Transverse colon (tissue), 4 donors: ENCODE results near the gene ACD. TPM values are rescaled to one million over a fixed set of nuclear protein-coding genes. Genes with fewer than 3 reads are reported as not detected.

Source experiments
- DNase-seq: peaks from one replicate; pipeline ENCODE4 v3.0.0-alpha.2; 2019
- H3K27ac ChIP-seq, 4 donors: fragments of 200-600 bp; sonication (generic); 2 replicates each; pipeline ENCODE4 v1.5.1; 2016 to 2018; ENCODE audit warnings: inconsistent platforms in 4 of 4
- H3K27me3 ChIP-seq: fragments of 200-600 bp; sonication (generic); 2 replicates; pipeline ENCODE4 v1.5.1; 2017; ENCODE audit warnings: inconsistent platforms
- H3K36me3 ChIP-seq, 4 donors: fragments of 200-600 bp; sonication (generic); 2 replicates each; pipeline ENCODE4 v1.5.1; 2017 to 2019; ENCODE audit warnings: inconsistent platforms in 4 of 4
- H3K4me1 ChIP-seq, 4 donors: fragments of 200-600 bp; sonication (generic); 2 replicates each; pipeline ENCODE4 v1.5.1; 2017 to 2020; ENCODE audit warnings: inconsistent platforms in 4 of 4
- H3K4me3 ChIP-seq, 4 donors: fragments of 200-600 bp; sonication (generic); 1 replicate in 1 of 4; 2 replicates in 3 of 4; pipeline versions ENCODE4 v1.5.1 to v1.6.1; 2017 to 2019; ENCODE audit warnings: inconsistent platforms in 4 of 4
- H3K9me3 ChIP-seq, 2 donors: fragments of 200-600 bp; sonication (generic); 2 replicates each; pipeline ENCODE4 v1.5.1; 2017 to 2019; ENCODE audit warnings: inconsistent platforms in 2 of 2
- CTCF ChIP-seq, 5 experiments: fragments of 200-600 bp in 3 of 5; fragments of 450-650 bp in 2 of 5; sonication (generic) in 3 of 5; IDR thresholded peaks; 1 replicate in 2 of 5; 2 replicates in 3 of 5; pipeline ENCODE4 v1.5.1; 2016 to 2017; ENCODE audit warnings: antibody characterized with exemption in 5 of 5, inconsistent platforms in 3 of 5, mild to moderate bottlenecking in 2 of 5, moderate library complexity in 1 of 5
- EP300 ChIP-seq: sonication (generic); formaldehyde crosslinking; IDR thresholded peaks from one replicate; pipeline ENCODE4 v1.6.1; 2017; ENCODE audit warnings: antibody characterized with exemption, low read depth
- POLR2A ChIP-seq: fragments of 450-650 bp; IDR thresholded peaks from one replicate; pipeline ENCODE4 v1.6.1; 2016; ENCODE audit warnings: antibody characterized with exemption, mild to moderate bottlenecking, moderate library complexity
- POLR2AphosphoS5 ChIP-seq, 3 donors: sonication (generic); formaldehyde crosslinking; IDR thresholded peaks; one replicate each; pipeline ENCODE4 v1.6.1; 2016; ENCODE audit warnings: antibody characterized with exemption in 3 of 3
- WGBS, 2 donors: methylation state at CpG; one replicate each; pipeline ENCODE4 v1.1.5; 2018; ENCODE audit warnings: low coverage in 1 of 2; 5-methylcytosine and 5-hydroxymethylcytosine counted together
- in situ Hi-C, 4 donors: fragments of 200-750 bp; cut with MboI; loops; one replicate each; pipeline versions ENCODE4 v1.15.0 to v1.15.1; 2017; ENCODE audit warnings: low sequenced_read_pairs in 3 of 4, low pct_ligation_motif_present in 1 of 4, low pct_unique_long_range_greater_than_20kb in 1 of 4
- intact Hi-C: fragments of 100-400 bp; cut with DNase I; formaldehyde crosslinking; loops from one replicate; pipeline ENCODE4 v1.15.1; 2023; ENCODE audit warnings: low total_unique reads
- total RNA-seq, 4 donors: library from RNA; depleted of rRNA; stranded (reverse); fragments of >200 nt; gene quantifications; one replicate each; pipeline ENCODE4 v1.1.0, GENCODE V29; 2016

ACD gene
- total RNA-seq, 4 donors from 2014 or later: 2.0 to 76.3 (median 15.7) TPM

GRCh38 chr16:67678354-67679023 lies 18.4 kb upstream of the ACD start:
- Histone ChIP-seq H3K4me1 (peaks cover 18 to 56% (median 37%) of the 10 kb centered on the region in 4 donors), H3K4me3 (no peak overlapping the region), H3K36me3 (no peaks in the 10 kb centered on the region), H3K27ac (peak overlapping the region; percentile 63 to 79 (median 77)), H3K27me3 (no peaks in the 10 kb centered on the region), H3K9me3 (no peaks in the 10 kb centered on the region)
- in situ Hi-C loops (loop anchor here in 1 of 4 donors (10.0 kb wide), 1 partner anchor 136 kb away; no protein-coding TSS in a partner anchor), intact Hi-C loops (no loop called here)
- peak; percentile 54 for DNase-seq
- TF ChIP-seq CTCF (IDR thresholded peaks at IDR 0.05) (no peak), EP300 (no peak), POLR2A (no peak), POLR2AphosphoS5 (IDR thresholded peaks at IDR 0.05) (peak in 1 of 3 donors; percentile 50)
- 36% methylated on average over 12 of the region's 12 CpGs for WGBS, 2 donors

- DNase-seq: no peak
- Histone ChIP-seq H3K36me3 (no peaks in the 10 kb centered on the region), H3K9me3 (no peaks in the 10 kb centered on the region), H3K27ac (peak overlapping the region; percentile 63 to 79 (median 77)), H3K4me3 (no peak overlapping the region), H3K4me1 (peaks cover 24 to 64% (median 45%) of the 10 kb centered on the region in 4 donors), H3K27me3 (no peaks in the 10 kb centered on the region)
- WGBS, 2 donors: 81% methylated on average over 1 of the region's 1 CpG; no CpG with 5 or more reads in 1 of the 2 donors
- in situ Hi-C loops (loop anchor here in 1 of 4 donors (10.0 kb wide), 1 partner anchor 137 kb away; no protein-coding TSS in a partner anchor), intact Hi-C loops (no loop called here)
- TF ChIP-seq CTCF (IDR thresholded peaks at IDR 0.05) (no peak), POLR2AphosphoS5 (IDR thresholded peaks at IDR 0.05) (no peak), EP300 (no peak), POLR2A (no peak)
These were observed 17.7 kb upstream of the ACD start for GRCh38 chr16:67677712-67678111.

- H3K36me3 ChIP-seq: no peaks in the 10 kb centered on the region
- no peaks in the 10 kb centered on the region for H3K27me3 ChIP-seq
- WGBS, 2 donors: 40 to 70% methylated on average over 3 to 8 of the region's 8 CpGs
- TF ChIP-seq CTCF (IDR thresholded peaks at IDR 0.05): no peak
- DNase-seq: no peak
- no peaks in the 10 kb centered on the region for H3K9me3 ChIP-seq
- intact Hi-C loops: no loop called here
- H3K4me1 ChIP-seq: peaks cover 24 to 69% (median 45%) of the 10 kb centered on the region in 4 donors
- no peak overlapping the region for H3K4me3 ChIP-seq
- H3K27ac ChIP-seq: peak overlapping the region in 2 of 4 donors; percentile 11 to 38
- in situ Hi-C loops: loop anchor here in 1 of 4 donors (10.0 kb wide), 1 partner anchor 138 kb away; no protein-coding TSS in a partner anchor
These were observed 16.9 kb upstream of the ACD start for GRCh38 chr16:67676939-67677338.

GRCh38 chr16:67676516-67676915 lies 16.5 kb upstream of the ACD start:
- no peak for TF ChIP-seq EP300
- TF ChIP-seq POLR2AphosphoS5 (IDR thresholded peaks at IDR 0.05): no peak
- no peak for TF ChIP-seq POLR2A
- no peak for TF ChIP-seq CTCF (IDR thresholded peaks at IDR 0.05)
- Histone ChIP-seq H3K27me3 (no peaks in the 10 kb centered on the region), H3K4me3 (no peak overlapping the region), H3K36me3 (no peaks in the 10 kb centered on the region), H3K27ac (peak overlapping the region in 2 of 4 donors; percentile 11 to 38), H3K9me3 (no peaks in the 10 kb centered on the region), H3K4me1 (peaks cover 24 to 69% (median 45%) of the 10 kb centered on the region in 4 donors)
- 65 to 70% methylated on average over 3 to 4 of the region's 4 CpGs for WGBS, 2 donors
- intact Hi-C loops (no loop called here), in situ Hi-C loops (loop anchor here in 1 of 4 donors (10.0 kb wide), 1 partner anchor 138 kb away; no protein-coding TSS in a partner anchor)
- DNase-seq: no peak
